Measurements from ENCODE around the gene CDS2. TPM values are rescaled to one million over a fixed set of nuclear protein-coding genes. Genes with fewer than 3 reads are reported as not detected.

CDS2 gene
- total RNA-seq, 1 donor from 2014 or later, result 41.4 TPM

- H3K9me3 ChIP-seq, result no peaks in the 10 kb centered on the region
- no peaks in the 10 kb centered on the region for H3K27me3 ChIP-seq
- H3K27ac ChIP-seq, result no peak overlapping the region
- intact Hi-C loops (cut with DNase I), result no loop called here
- peaks cover 27 to 51% of the 10 kb centered on the region in 2 donors for H3K36me3 ChIP-seq
- no peak for TF ChIP-seq CTCF (IDR thresholded peaks at IDR 0.05)
- no peak for DNase-seq (ENCODE audit: low spot score in 2 of 2)
- no peaks in the 10 kb centered on the region for H3K4me1 ChIP-seq
- no peak overlapping the region for H3K4me3 ChIP-seq
These were observed 71.8 kb downstream of the CDS2 start for GRCh38 chr20:5198651-5198924.

DNA sequence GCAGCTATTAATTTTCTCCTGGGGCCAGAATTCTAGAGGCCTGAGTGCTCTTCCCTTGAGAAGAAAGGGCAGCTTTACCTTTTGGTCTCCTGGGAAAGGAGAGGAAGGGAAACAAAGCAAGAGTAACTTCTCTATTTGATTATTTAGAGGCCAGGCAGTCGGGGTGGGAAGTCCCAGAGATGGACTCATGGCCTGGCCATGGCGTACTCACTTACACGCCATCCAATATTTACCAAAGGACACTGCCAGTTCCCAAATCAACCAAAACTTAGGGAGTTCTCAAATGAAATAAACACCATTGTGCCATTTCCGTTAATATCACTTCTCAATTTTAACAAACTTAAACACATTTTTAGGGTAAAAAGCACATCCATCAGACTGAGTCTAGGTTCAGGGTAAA is 76.6 kb downstream of the CDS2 start:
- no peak for DNase-seq (ENCODE audit: low spot score in 2 of 2)
- Histone ChIP-seq H3K36me3 (peaks cover 11 to 15% of the 10 kb centered on the region in 2 donors), H3K27me3 (no peaks in the 10 kb centered on the region), H3K4me3 (no peak overlapping the region), H3K27ac (no peak overlapping the region), H3K4me1 (peaks cover 0 to 3% of the 10 kb centered on the region in 2 donors), H3K9me3 (no peaks in the 10 kb centered on the region)
- intact Hi-C loops (cut with DNase I), result no loop called here
- TF ChIP-seq CTCF (IDR thresholded peaks at IDR 0.05), result no peak

GRCh38 chr20:5205348-5206210 is 78.8 kb downstream of the CDS2 start:
- no peak overlapping the region for H3K27ac ChIP-seq
- no peaks in the 10 kb centered on the region for H3K27me3 ChIP-seq
- H3K36me3 ChIP-seq, result peaks cover 5 to 15% of the 10 kb centered on the region in 2 donors
- intact Hi-C loops (cut with DNase I), result no loop called here
- H3K4me3 ChIP-seq, result no peak overlapping the region
- peak; percentile 29 to 84 for DNase-seq (ENCODE audit: low spot score in 2 of 2)
- peak; percentile 60 to 85 (median 77) for TF ChIP-seq CTCF (IDR thresholded peaks at IDR 0.05)
- H3K4me1 ChIP-seq, result peaks cover 0 to 3% of the 10 kb centered on the region in 2 donors
- no peaks in the 10 kb centered on the region for H3K9me3 ChIP-seq

GRCh38 chr20:5207138-5207537 is 80.3 kb downstream of the CDS2 start:
- intact Hi-C loops (cut with DNase I), result no loop called here

DNA sequence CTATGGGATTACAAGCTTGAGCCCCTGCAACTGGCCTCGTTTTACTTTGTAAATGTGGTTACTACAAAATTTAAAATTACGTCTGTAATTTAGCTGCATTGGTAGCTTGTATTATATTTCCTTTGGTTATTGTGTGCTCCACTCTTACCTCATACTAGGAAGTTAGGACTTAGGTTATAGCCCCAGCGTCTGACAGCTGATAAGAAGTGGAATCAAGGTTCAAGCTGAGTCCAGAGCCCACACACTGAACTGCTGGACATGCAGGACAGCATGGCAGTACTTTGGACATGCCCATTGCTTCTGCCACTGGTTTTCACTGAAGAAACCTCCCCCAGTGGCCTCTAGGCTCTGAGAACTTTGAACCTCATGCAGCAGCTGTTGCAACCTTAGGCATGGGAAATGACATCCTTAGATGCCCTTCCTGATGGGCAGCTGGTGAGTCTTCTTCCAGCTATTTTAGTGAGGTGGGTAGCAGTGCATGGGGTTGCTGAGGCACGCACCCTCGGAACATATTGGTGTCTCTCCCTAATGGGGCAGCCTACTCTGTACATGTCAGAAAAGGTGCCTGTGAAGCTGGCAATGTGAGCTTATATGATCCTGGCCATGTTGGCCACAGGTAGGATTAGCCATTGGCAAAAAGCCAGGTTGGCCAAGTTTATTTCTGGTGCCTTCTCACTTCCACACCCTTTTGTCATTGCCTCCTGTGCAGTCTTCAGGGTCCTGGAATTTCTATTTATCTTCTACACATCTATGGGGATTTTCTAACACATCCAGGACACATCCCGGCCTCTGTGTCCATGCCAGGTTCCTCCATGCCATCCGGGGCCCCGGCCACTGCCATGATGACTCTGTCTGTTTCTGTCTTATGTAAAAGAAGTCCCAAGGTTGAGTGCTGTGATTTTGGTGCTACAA is 85.3 kb downstream of the CDS2 start:
- intact Hi-C loops (cut with DNase I), result no loop called here
- no peak for TF ChIP-seq CTCF (IDR thresholded peaks at IDR 0.05)
- H3K4me3 ChIP-seq, result no peak overlapping the region

More at GRCh38 chr20:5207138-5207537, 80.3 kb downstream of the CDS2 start:
- no peak for TF ChIP-seq CTCF (IDR thresholded peaks at IDR 0.05)
- no peak overlapping the region for H3K4me3 ChIP-seq
- H3K27ac ChIP-seq, result no peak overlapping the region
- no peaks in the 10 kb centered on the region for H3K27me3 ChIP-seq
- no peaks in the 10 kb centered on the region for H3K9me3 ChIP-seq
- H3K4me1 ChIP-seq, result peaks cover 0 to 3% of the 10 kb centered on the region in 2 donors
- no peak for DNase-seq (ENCODE audit: low spot score in 2 of 2)
- H3K36me3 ChIP-seq, result peaks cover 9 to 22% of the 10 kb centered on the region in 2 donors

More for the DNA sequence above, 85.3 kb downstream of the CDS2 start:
- Histone ChIP-seq H3K27ac (no peak overlapping the region), H3K4me1 (no peaks in the 10 kb centered on the region), H3K27me3 (no peaks in the 10 kb centered on the region), H3K36me3 (peaks cover 15 to 34% of the 10 kb centered on the region in 2 donors), H3K9me3 (no peaks in the 10 kb centered on the region)
- DNase-seq (ENCODE audit: low spot score in 2 of 2), result no peak

Data from ascending aorta (tissue), 2 donors.